Mesenchymal stem cell (in vitro differentiated cells and primary cell): ENCODE measurements around the gene FBN2.
A peak's percentile ranks its signal among the peaks of the same experiment; 100 is the strongest.

Experiments used
- DNase-seq: peaks from one replicate; pipeline ENCODE4 v3.0.0-alpha.2; 2013
- H2AFZ ChIP-seq: one replicate; pipeline ENCODE4 v1.6.1; 2013; ENCODE audit warnings: low read depth, mild to moderate bottlenecking, control low read depth, inconsistent platforms, low read length, moderate library complexity
- H2AK5ac ChIP-seq: 2 replicates; pipeline ENCODE4 v1.6.1; 2013; ENCODE audit warnings: low read length, moderate library complexity, mild to moderate bottlenecking, inconsistent platforms; ENCODE audit not compliant: severe bottlenecking
- H2BK120ac ChIP-seq: one replicate; pipeline ENCODE4 v1.6.1; 2013; ENCODE audit warnings: low read depth, mild to moderate bottlenecking, inconsistent platforms, low read length, moderate library complexity
- H2BK12ac ChIP-seq, 2 experiments: one replicate each; pipeline ENCODE4 v1.6.1; 2013; ENCODE audit warnings: inconsistent platforms in 2 of 2, low read length in 2 of 2, mild to moderate bottlenecking in 2 of 2, moderate library complexity in 2 of 2, control low read depth in 1 of 2
- H2BK15ac ChIP-seq: one replicate; pipeline ENCODE4 v1.6.1; 2013; ENCODE audit warnings: mild to moderate bottlenecking, low read depth, inconsistent platforms; ENCODE audit not compliant: poor library complexity, severe bottlenecking
- H2BK5ac ChIP-seq: 2 replicates; pipeline ENCODE4 v1.6.1; 2013; ENCODE audit warnings: low read depth, mild to moderate bottlenecking, low read length, control low read depth, inconsistent platforms; ENCODE audit not compliant: poor library complexity, severe bottlenecking
- H3K14ac ChIP-seq, 2 experiments: one replicate each; pipeline ENCODE4 v1.6.1; 2013; ENCODE audit warnings: inconsistent platforms in 2 of 2, low read length in 2 of 2, control low read depth in 1 of 2, mild to moderate bottlenecking in 1 of 2, moderate library complexity in 1 of 2
- H3K18ac ChIP-seq, 2 experiments: one replicate each; pipeline ENCODE4 v1.6.1; 2013; ENCODE audit warnings: inconsistent platforms in 2 of 2, low read length in 2 of 2, control low read depth in 1 of 2, low read depth in 1 of 2, mild to moderate bottlenecking in 1 of 2
- H3K23ac ChIP-seq, 2 experiments: one replicate each; pipeline ENCODE4 v1.6.1; 2013; ENCODE audit warnings: inconsistent platforms in 2 of 2, low read length in 2 of 2, mild to moderate bottlenecking in 2 of 2, moderate library complexity in 2 of 2, control low read depth in 1 of 2
- H3K27ac ChIP-seq: 2 replicates; pipeline ENCODE4 v1.5.1; 2013; ENCODE audit warnings: mild to moderate bottlenecking, moderate library complexity, low read length, control low read depth, inconsistent platforms; ENCODE audit not compliant: poor library complexity, severe bottlenecking
- H3K27me3 ChIP-seq, 2 experiments: 2 replicates each; pipeline versions ENCODE4 v1.6.1 to v1.7.0; 2013; ENCODE audit warnings: low read length in 2 of 2, mild to moderate bottlenecking in 2 of 2, moderate library complexity in 2 of 2, control low read depth in 1 of 2, inconsistent platforms in 1 of 2; ENCODE audit not compliant: control insufficient read depth in 1 of 2, insufficient read depth in 1 of 2
- H3K36me3 ChIP-seq, 2 experiments: 2 replicates each; pipeline versions ENCODE4 v1.6.1 to v1.7.0; 2013; ENCODE audit warnings: low read length in 2 of 2, control low read depth in 1 of 2, inconsistent platforms in 1 of 2, low read depth in 1 of 2, mild to moderate bottlenecking in 1 of 2; ENCODE audit not compliant: insufficient read depth in 2 of 2, control insufficient read depth in 1 of 2
- H3K4ac ChIP-seq, 2 experiments: one replicate each; pipeline ENCODE4 v1.6.1; 2013; ENCODE audit warnings: inconsistent platforms in 2 of 2, low read length in 2 of 2, mild to moderate bottlenecking in 2 of 2, moderate library complexity in 2 of 2, control low read depth in 1 of 2, low read depth in 1 of 2
- H3K4me1 ChIP-seq: 2 replicates; pipeline ENCODE4 v1.6.1; 2013; ENCODE audit warnings: low read depth, low read length, control low read depth; ENCODE audit not compliant: control insufficient read depth, insufficient read depth
- H3K4me2 ChIP-seq: 2 replicates; pipeline ENCODE4 v1.6.1; 2013; ENCODE audit warnings: low read length, mild to moderate bottlenecking, inconsistent platforms; ENCODE audit not compliant: poor library complexity, severe bottlenecking
- H3K4me3 ChIP-seq, 2 experiments: 2 replicates each; pipeline versions ENCODE4 v1.5.1 to v1.7.0; 2013; ENCODE audit warnings: low read length in 2 of 2, mild to moderate bottlenecking in 2 of 2, control low read depth in 1 of 2, low read depth in 1 of 2; ENCODE audit not compliant: insufficient read depth in 1 of 2
- H3K79me1 ChIP-seq: replicated peaks from 2 replicates; pipeline ENCODE4 v1.6.1; 2013; ENCODE audit warnings: mild to moderate bottlenecking, control low read depth, low read length, inconsistent platforms; ENCODE audit not compliant: poor library complexity, severe bottlenecking
- H3K9ac ChIP-seq: 2 replicates; pipeline ENCODE4 v1.7.0; 2013; ENCODE audit warnings: mild to moderate bottlenecking, low read length, moderate library complexity
- H3K9me3 ChIP-seq: 2 replicates; pipeline ENCODE4 v1.7.0; 2013; ENCODE audit warnings: mild to moderate bottlenecking, low read length; ENCODE audit not compliant: control insufficient read depth
- H4K8ac ChIP-seq: one replicate; pipeline ENCODE4 v1.6.1; 2013; ENCODE audit warnings: inconsistent platforms, mild to moderate bottlenecking, low read length, moderate library complexity
- H4K91ac ChIP-seq: one replicate; pipeline ENCODE4 v1.6.1; 2013; ENCODE audit warnings: mild to moderate bottlenecking, low read length, inconsistent platforms
- WGBS: methylation state at CpG from one replicate; pipeline ENCODE4 v1.1.7; 2013; ENCODE audit warnings: mixed read lengths; 5-methylcytosine and 5-hydroxymethylcytosine counted together

Gene FBN2

GRCh38 chr5:128470663-128471062, 67.4 kb downstream of the FBN2 start:
- 86% methylated on average over 1 of the region's 1 CpG for WGBS

GRCh38 chr5:128469912-128470311, 68.1 kb downstream of the FBN2 start:
- no peak overlapping the region for H2BK5ac ChIP-seq
- H3K14ac ChIP-seq = no peak overlapping the region
- H2BK120ac ChIP-seq = no peak overlapping the region
- no peaks in the 10 kb centered on the region for H3K27me3 ChIP-seq
- H3K27ac ChIP-seq = no peak overlapping the region
- no peak overlapping the region for H3K4me3 ChIP-seq
- H3K4me2 ChIP-seq = no peak overlapping the region
- peak; percentile 33 for DNase-seq
- H3K9ac ChIP-seq = no peak overlapping the region
- no peaks in the 10 kb centered on the region for H3K4me1 ChIP-seq
- H2AFZ ChIP-seq = no peak overlapping the region
- no peak overlapping the region for H3K18ac ChIP-seq
- H2BK12ac ChIP-seq = no peak overlapping the region
- no peak overlapping the region for H4K91ac ChIP-seq
- no peaks in the 10 kb centered on the region for H3K9me3 ChIP-seq
- H3K36me3 ChIP-seq = peaks cover 0 to 4% of the 10 kb centered on the region in 2 experiments
- H2AK5ac ChIP-seq = no peak overlapping the region
- no peak overlapping the region for H3K4ac ChIP-seq
- H3K23ac ChIP-seq = no peak overlapping the region
- WGBS = 51% methylated on average over 2 of the region's 2 CpGs
- H3K79me1 ChIP-seq = peaks cover 3% of the 10 kb centered on the region
- H2BK15ac ChIP-seq = no peak overlapping the region
- H4K8ac ChIP-seq = no peak overlapping the region

More at GRCh38 chr5:128470663-128471062, 67.4 kb downstream of the FBN2 start:
- H3K79me1 ChIP-seq = peaks cover 3% of the 10 kb centered on the region
- no peak overlapping the region for H2BK5ac ChIP-seq
- H3K9ac ChIP-seq = no peak overlapping the region
- no peaks in the 10 kb centered on the region for H3K4me1 ChIP-seq
- H2BK12ac ChIP-seq = no peak overlapping the region
- no peaks in the 10 kb centered on the region for H3K27me3 ChIP-seq
- H3K27ac ChIP-seq = no peak overlapping the region
- no peak overlapping the region for H3K14ac ChIP-seq
- no peak overlapping the region for H3K23ac ChIP-seq
- no peak overlapping the region for H2BK120ac ChIP-seq
- no peak overlapping the region for H3K4me3 ChIP-seq
- no peak overlapping the region for H4K91ac ChIP-seq
- peak; percentile 56 for DNase-seq
- H3K9me3 ChIP-seq = no peaks in the 10 kb centered on the region
- no peak overlapping the region for H4K8ac ChIP-seq
- H3K4ac ChIP-seq = no peak overlapping the region
- H3K18ac ChIP-seq = no peak overlapping the region
- H3K36me3 ChIP-seq = peaks cover 0 to 4% of the 10 kb centered on the region in 2 experiments
- H2AFZ ChIP-seq = no peak overlapping the region
- H3K4me2 ChIP-seq = no peak overlapping the region
- no peak overlapping the region for H2AK5ac ChIP-seq
- no peak overlapping the region for H2BK15ac ChIP-seq

- no peak overlapping the region for H3K9ac ChIP-seq
Measured at GRCh38 chr5:128466980-128467379, 71.1 kb downstream of the FBN2 start.

GRCh38 chr5:128466554-128466953, 71.5 kb downstream of the FBN2 start:
- no peak overlapping the region for H3K14ac ChIP-seq
- no peak overlapping the region for H4K8ac ChIP-seq
- H3K36me3 ChIP-seq = peaks cover 3 to 17% of the 10 kb centered on the region in 2 experiments
- H3K18ac ChIP-seq = no peak overlapping the region
- H3K4me1 ChIP-seq = no peaks in the 10 kb centered on the region
- no peak overlapping the region for H2BK15ac ChIP-seq
- no peak overlapping the region for H3K23ac ChIP-seq
- H3K4me3 ChIP-seq = no peak overlapping the region
- no peak overlapping the region for H2BK12ac ChIP-seq
- no peak overlapping the region for H4K91ac ChIP-seq
- H3K27ac ChIP-seq = no peak overlapping the region
- H3K4me2 ChIP-seq = no peak overlapping the region
- H3K27me3 ChIP-seq = no peaks in the 10 kb centered on the region
- H2BK5ac ChIP-seq = no peak overlapping the region
- H3K9me3 ChIP-seq = no peaks in the 10 kb centered on the region
- H3K79me1 ChIP-seq = no peaks in the 10 kb centered on the region
- no peak overlapping the region for H2AFZ ChIP-seq
- H3K9ac ChIP-seq = no peak overlapping the region
- 99% methylated on average over 4 of the region's 5 CpGs for WGBS
- H3K4ac ChIP-seq = no peak overlapping the region
- no peak for DNase-seq
- H2AK5ac ChIP-seq = no peak overlapping the region
- no peak overlapping the region for H2BK120ac ChIP-seq

More at GRCh38 chr5:128466980-128467379, 71.1 kb downstream of the FBN2 start:
- no peak overlapping the region for H2BK120ac ChIP-seq
- no peak for DNase-seq
- no peak overlapping the region for H3K4ac ChIP-seq
- no peak overlapping the region for H2BK5ac ChIP-seq
- no peak overlapping the region for H4K8ac ChIP-seq
- H3K23ac ChIP-seq = no peak overlapping the region
- no peak overlapping the region for H2BK12ac ChIP-seq
- H3K14ac ChIP-seq = no peak overlapping the region
- H3K4me1 ChIP-seq = no peaks in the 10 kb centered on the region
- no peak overlapping the region for H3K27ac ChIP-seq
- no peak overlapping the region for H3K4me2 ChIP-seq
- H3K36me3 ChIP-seq = peaks cover 3 to 17% of the 10 kb centered on the region in 2 experiments
- H3K79me1 ChIP-seq = no peaks in the 10 kb centered on the region
- no peaks in the 10 kb centered on the region for H3K9me3 ChIP-seq
- no peak overlapping the region for H3K18ac ChIP-seq
- no peaks in the 10 kb centered on the region for H3K27me3 ChIP-seq
- H2BK15ac ChIP-seq = no peak overlapping the region
- no peak overlapping the region for H3K4me3 ChIP-seq
- H2AK5ac ChIP-seq = no peak overlapping the region
- H4K91ac ChIP-seq = no peak overlapping the region
- WGBS = no CpG with 5 or more reads among the region's 1 CpG
- H2AFZ ChIP-seq = no peak overlapping the region
